ENCODE results near the gene KL.

Gene KL

GRCh38 chr13:33051632-33052031 is 35.4 kb downstream of the KL start:
- no peaks in the 10 kb centered on the region for H3K27me3 ChIP-seq
- no peaks in the 10 kb centered on the region for H3K9me3 ChIP-seq
- H3K27ac ChIP-seq = no peak overlapping the region
- no peak overlapping the region for H3K4me3 ChIP-seq (ENCODE audit: low read depth in 1 of 2, low read length in 1 of 2)
- H3K4me1 ChIP-seq (ENCODE audit: control insufficient read depth in 1 of 2, insufficient read depth in 1 of 2, low read depth in 1 of 2, low read length in 1 of 2) = no peaks in the 10 kb centered on the region
- no peak for TF ChIP-seq CTCF (IDR thresholded peaks at IDR 0.05)
- no peaks in the 10 kb centered on the region for H3K36me3 ChIP-seq

- no peak overlapping the region for H3K4me3 ChIP-seq (ENCODE audit: low read depth in 1 of 2, low read length in 1 of 2)
- H3K27me3 ChIP-seq = no peaks in the 10 kb centered on the region
- no peaks in the 10 kb centered on the region for H3K4me1 ChIP-seq (ENCODE audit: control insufficient read depth in 1 of 2, insufficient read depth in 1 of 2, low read depth in 1 of 2, low read length in 1 of 2)
- no peak for TF ChIP-seq CTCF (IDR thresholded peaks at IDR 0.05)
- no peak overlapping the region for H3K27ac ChIP-seq
- no peaks in the 10 kb centered on the region for H3K36me3 ChIP-seq
- no peaks in the 10 kb centered on the region for H3K9me3 ChIP-seq
These were observed 36.5 kb downstream of the KL start for GRCh38 chr13:33052506-33053280.

GRCh38 chr13:33053397-33054066 is 37.3 kb downstream of the KL start:
- no peak for TF ChIP-seq CTCF (IDR thresholded peaks at IDR 0.05)
- H3K4me3 ChIP-seq (ENCODE audit: low read depth in 1 of 2, low read length in 1 of 2) = no peak overlapping the region
- H3K9me3 ChIP-seq = no peaks in the 10 kb centered on the region
- H3K4me1 ChIP-seq (ENCODE audit: control insufficient read depth in 1 of 2, insufficient read depth in 1 of 2, low read depth in 1 of 2, low read length in 1 of 2) = no peaks in the 10 kb centered on the region
- no peaks in the 10 kb centered on the region for H3K27me3 ChIP-seq
- H3K36me3 ChIP-seq = no peaks in the 10 kb centered on the region
- no peak overlapping the region for H3K27ac ChIP-seq

GRCh38 chr13:33057019-33057780 is 41.0 kb downstream of the KL start:
- no peak overlapping the region for H3K4me3 ChIP-seq (ENCODE audit: low read depth in 1 of 2, low read length in 1 of 2)
- H3K36me3 ChIP-seq = peaks cover 5% of the 10 kb centered on the region
- no peaks in the 10 kb centered on the region for H3K4me1 ChIP-seq (ENCODE audit: control insufficient read depth in 1 of 2, insufficient read depth in 1 of 2, low read depth in 1 of 2, low read length in 1 of 2)
- no peak overlapping the region for H3K27ac ChIP-seq
- TF ChIP-seq CTCF (IDR thresholded peaks at IDR 0.05) = no peak
- no peaks in the 10 kb centered on the region for H3K9me3 ChIP-seq
- H3K27me3 ChIP-seq = no peaks in the 10 kb centered on the region

- Histone ChIP-seq H3K27me3 (no peaks in the 10 kb centered on the region), H3K27ac (no peak overlapping the region), H3K4me3 (ENCODE audit: low read depth in 1 of 2, low read length in 1 of 2) (no peak overlapping the region), H3K9me3 (no peaks in the 10 kb centered on the region), H3K36me3 (peaks cover 5% of the 10 kb centered on the region), H3K4me1 (ENCODE audit: control insufficient read depth in 1 of 2, insufficient read depth in 1 of 2, low read depth in 1 of 2, low read length in 1 of 2) (no peaks in the 10 kb centered on the region)
- TF ChIP-seq CTCF (IDR thresholded peaks at IDR 0.05) = no peak
These were observed 42.6 kb downstream of the KL start for GRCh38 chr13:33058776-33059327.
